Astrocyte of the cerebellum (primary cell): ENCODE data around the gene KRT3.
"Not testable (repeated sequence)": the region's sequence is repeated elsewhere in the genome, so short reads cannot be mapped to it uniquely, and the experiment has no call there.

Experiments
- DNase-seq: peaks from one replicate; pipeline ENCODE4 v3.0.0-alpha.2; 2011; ENCODE audit warnings: low read depth
- H3K4me3 ChIP-seq: 2 replicates; pipeline ENCODE4 v1.5.1; 2011; ENCODE audit warnings: mild to moderate bottlenecking, low read depth, low read length, moderate library complexity
- in situ Hi-C: cut with HindIII; loops from 2 replicates; pipeline ENCODE4 v1.10.0; 2017; ENCODE audit warnings: low sequenced_read_pairs
- TF ChIP-seq, protein P1 (sequence below): IDR thresholded peaks from 2 replicates; pipeline ENCODE4 v1.5.1; 2012; ENCODE audit warnings: low read length, low read depth, moderate library complexity, mild to moderate bottlenecking; ENCODE audit errors: missing control alignments

The KRT3 gene

GRCh38 chr12:52756281-52756960, 39.5 kb downstream of the KRT3 start:
- no peak overlapping the region for H3K4me3 ChIP-seq
- in situ Hi-C loops: loop anchor here (5.0 kb wide), 1 partner anchor 39 kb away; no protein-coding TSS in a partner anchor
- DNase-seq: no peak
- TF ChIP-seq, protein P1, sequence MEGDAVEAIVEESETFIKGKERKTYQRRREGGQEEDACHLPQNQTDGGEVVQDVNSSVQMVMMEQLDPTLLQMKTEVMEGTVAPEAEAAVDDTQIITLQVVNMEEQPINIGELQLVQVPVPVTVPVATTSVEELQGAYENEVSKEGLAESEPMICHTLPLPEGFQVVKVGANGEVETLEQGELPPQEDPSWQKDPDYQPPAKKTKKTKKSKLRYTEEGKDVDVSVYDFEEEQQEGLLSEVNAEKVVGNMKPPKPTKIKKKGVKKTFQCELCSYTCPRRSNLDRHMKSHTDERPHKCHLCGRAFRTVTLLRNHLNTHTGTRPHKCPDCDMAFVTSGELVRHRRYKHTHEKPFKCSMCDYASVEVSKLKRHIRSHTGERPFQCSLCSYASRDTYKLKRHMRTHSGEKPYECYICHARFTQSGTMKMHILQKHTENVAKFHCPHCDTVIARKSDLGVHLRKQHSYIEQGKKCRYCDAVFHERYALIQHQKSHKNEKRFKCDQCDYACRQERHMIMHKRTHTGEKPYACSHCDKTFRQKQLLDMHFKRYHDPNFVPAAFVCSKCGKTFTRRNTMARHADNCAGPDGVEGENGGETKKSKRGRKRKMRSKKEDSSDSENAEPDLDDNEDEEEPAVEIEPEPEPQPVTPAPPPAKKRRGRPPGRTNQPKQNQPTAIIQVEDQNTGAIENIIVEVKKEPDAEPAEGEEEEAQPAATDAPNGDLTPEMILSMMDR: no peak

GRCh38 chr12:52755533-52755932, 40.4 kb downstream of the KRT3 start:
- DNase-seq: no peak
- no peak overlapping the region for H3K4me3 ChIP-seq
- TF ChIP-seq, protein P1: no peak
- in situ Hi-C loops: loop anchor here (5.0 kb wide), 1 partner anchor 38 kb away; no protein-coding TSS in a partner anchor

DNA sequence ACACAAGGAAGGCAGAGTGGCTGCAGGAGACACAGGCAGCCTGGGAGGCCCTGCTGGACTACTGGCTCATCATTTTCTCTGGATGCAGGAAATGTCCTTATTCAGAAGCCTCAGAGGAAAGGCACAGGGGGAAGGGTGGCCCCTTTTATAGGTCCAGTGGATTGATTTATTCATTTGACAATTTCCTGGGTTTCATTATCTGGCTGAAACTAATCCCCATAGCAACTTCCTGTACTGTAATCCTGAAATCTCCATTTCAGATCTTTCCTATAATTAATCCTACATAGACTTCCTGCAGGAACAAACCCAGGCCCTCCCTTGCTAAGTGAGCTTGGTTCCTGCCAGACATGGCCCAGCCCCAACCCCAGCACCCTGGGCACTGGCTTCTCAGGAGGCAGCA, 41.8 kb downstream of the KRT3 start:
- TF ChIP-seq, protein P1: no peak
- no peak for DNase-seq
- H3K4me3 ChIP-seq: no peak overlapping the region
- in situ Hi-C loops: no loop called here

DNA sequence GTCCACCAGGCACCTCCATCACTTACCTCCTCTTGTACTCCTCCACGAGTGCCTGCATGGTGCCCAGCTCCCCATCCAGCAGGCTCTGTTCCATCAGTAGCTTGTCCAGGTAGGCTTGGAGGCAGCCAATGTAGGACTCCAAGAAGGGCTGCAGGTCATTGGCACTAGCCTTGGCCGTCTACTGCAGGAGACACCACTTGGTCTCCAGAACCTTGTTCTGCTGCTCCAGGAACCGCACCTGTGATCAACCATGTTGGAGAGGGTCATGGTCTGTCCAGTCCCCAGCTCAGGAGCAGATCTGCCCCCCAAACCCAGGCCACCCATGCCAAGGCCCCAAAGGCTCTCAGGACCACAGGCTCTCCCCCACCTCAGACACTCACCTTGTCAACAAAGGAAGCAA, 42.6 kb downstream of the KRT3 start:
- in situ Hi-C loops: no loop called here
- H3K4me3 ChIP-seq: no peak overlapping the region
- TF ChIP-seq, protein P1: no peak
- no peak for DNase-seq

DNA sequence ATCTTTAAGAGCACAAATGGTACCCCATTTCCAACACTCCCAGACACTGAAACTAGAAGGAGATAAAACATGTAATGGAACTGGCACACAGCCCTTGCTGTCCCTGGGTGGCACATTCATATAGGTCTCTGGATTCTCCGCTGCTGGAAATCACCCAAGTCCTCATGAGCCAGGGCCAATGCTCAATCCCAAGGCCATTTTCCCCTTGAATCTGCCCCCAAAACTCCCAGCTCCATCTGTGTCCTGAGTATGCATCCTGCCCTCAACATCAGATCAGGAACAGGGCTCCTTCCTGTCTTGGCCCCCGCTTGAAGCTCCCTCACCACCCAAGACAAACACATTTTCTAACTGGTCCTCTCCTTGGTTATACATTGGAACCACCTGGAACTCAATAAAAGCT, 43.4 kb downstream of the KRT3 start:
- DNase-seq: no peak
- no peak overlapping the region for H3K4me3 ChIP-seq
- TF ChIP-seq, protein P1: no peak
- in situ Hi-C loops: no loop called here

DNA sequence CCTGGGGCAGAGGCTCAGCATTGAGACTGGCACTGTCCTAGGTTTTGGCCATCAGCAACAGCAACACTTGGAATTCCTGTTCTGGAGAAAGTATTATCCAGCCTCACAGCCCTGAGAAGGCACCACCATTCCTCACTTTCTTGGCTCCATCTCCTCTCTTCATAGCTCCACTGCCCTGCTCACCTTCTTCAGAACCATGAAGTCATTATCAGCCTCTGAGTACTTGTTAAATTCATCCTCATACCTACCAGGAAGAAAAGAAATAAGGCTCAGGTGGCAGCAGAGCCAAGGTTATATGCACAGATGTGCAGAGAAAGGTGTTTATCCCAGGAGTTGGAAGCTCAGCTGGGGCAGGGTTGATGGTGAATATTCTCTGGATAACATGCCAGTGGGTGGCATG, 44.1 kb downstream of the KRT3 start:
- TF ChIP-seq, protein P1: no peak
- H3K4me3 ChIP-seq: no peak overlapping the region
- DNase-seq: no peak
- in situ Hi-C loops: no loop called here

DNA sequence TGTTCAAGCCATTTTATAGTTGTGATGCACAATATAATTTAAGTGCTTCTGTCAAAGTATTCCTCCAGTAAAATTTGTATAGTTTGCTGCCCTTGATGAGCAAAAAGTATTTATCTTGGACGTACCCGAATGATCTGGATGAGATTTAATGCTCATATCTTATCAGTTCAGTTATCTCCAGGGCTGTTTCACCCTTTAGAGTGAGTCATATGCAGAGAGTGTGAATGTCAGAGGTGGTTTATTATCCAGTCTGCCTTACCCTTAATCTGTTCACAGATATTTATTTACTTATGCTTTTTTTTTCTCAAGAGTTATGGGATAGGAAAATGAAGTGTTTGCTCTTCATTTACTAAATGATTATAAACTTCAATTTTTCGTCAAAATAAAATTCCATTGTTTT, 45.4 kb downstream of the KRT3 start:
- H3K4me3 ChIP-seq, DNase-seq, in situ Hi-C loops: not testable (repeated sequence)
